Measurements from ENCODE around the gene BRCA2. TPM values are rescaled to one million over a fixed set of nuclear protein-coding genes. Genes with fewer than 3 reads are reported as not detected.
A peak's percentile ranks its signal among the peaks of the same experiment; 100 is the strongest.

The BRCA2 gene
- total RNA-seq, 1 donor from 2014 or later = 3.4 TPM

GRCh38 chr13:32381539-32381938, 66.2 kb downstream of the BRCA2 start:
- DNase-seq (ENCODE audit: low read depth) = peak; percentile 1
- no peaks in the 10 kb centered on the region for H3K9me3 ChIP-seq (ENCODE audit: insufficient read depth, low read depth, low read length)
- no peak overlapping the region for H3K4me3 ChIP-seq (ENCODE audit: insufficient read depth, low read depth, low read length)
- Mint-ChIP-seq H3K4me1 (ENCODE audit: low read depth, unreplicated experiment) (no peaks in the 10 kb centered on the region), H3K27ac (ENCODE audit: unreplicated experiment) (no peak overlapping the region), H3K9me3 (ENCODE audit: unreplicated experiment) (no peaks in the 10 kb centered on the region), H3K36me3 (ENCODE audit: low read depth, unreplicated experiment) (no peaks in the 10 kb centered on the region), H3K27me3 (ENCODE audit: low read depth, unreplicated experiment) (no peaks in the 10 kb centered on the region), H3K4me3 (ENCODE audit: unreplicated experiment) (no peak overlapping the region)
- FAIRE-seq = no peak
- no peak overlapping the region for H3K27ac ChIP-seq (ENCODE audit: low read depth, low read length)
- TF ChIP-seq CTCF (IDR thresholded peaks at IDR 0.05; ENCODE audit: insufficient read depth, low read depth, low read length) (peak; percentile 15), EZH2 (IDR thresholded peaks at IDR 0.05; ENCODE audit: insufficient read depth, low read length) (no peak)
- H3K9ac ChIP-seq (ENCODE audit: low read length) = no peak overlapping the region
- H3K27me3 ChIP-seq (ENCODE audit: insufficient read depth, low read length) = no peaks in the 10 kb centered on the region
- peaks cover 3% of the 10 kb centered on the region for H3K36me3 ChIP-seq (ENCODE audit: insufficient read depth, low read length)
- no peaks in the 10 kb centered on the region for H3K4me1 ChIP-seq (ENCODE audit: insufficient read depth, low read length)
- H4K20me1 ChIP-seq (ENCODE audit: insufficient read depth, low read length) = no peaks in the 10 kb centered on the region
- peak overlapping the region; percentile 38 for H2AFZ ChIP-seq (ENCODE audit: low read depth, low read length)
- H3K79me2 ChIP-seq (ENCODE audit: insufficient read depth, low read length) = no peaks in the 10 kb centered on the region
- H3K4me2 ChIP-seq (ENCODE audit: low read length) = no peak overlapping the region

DNA sequence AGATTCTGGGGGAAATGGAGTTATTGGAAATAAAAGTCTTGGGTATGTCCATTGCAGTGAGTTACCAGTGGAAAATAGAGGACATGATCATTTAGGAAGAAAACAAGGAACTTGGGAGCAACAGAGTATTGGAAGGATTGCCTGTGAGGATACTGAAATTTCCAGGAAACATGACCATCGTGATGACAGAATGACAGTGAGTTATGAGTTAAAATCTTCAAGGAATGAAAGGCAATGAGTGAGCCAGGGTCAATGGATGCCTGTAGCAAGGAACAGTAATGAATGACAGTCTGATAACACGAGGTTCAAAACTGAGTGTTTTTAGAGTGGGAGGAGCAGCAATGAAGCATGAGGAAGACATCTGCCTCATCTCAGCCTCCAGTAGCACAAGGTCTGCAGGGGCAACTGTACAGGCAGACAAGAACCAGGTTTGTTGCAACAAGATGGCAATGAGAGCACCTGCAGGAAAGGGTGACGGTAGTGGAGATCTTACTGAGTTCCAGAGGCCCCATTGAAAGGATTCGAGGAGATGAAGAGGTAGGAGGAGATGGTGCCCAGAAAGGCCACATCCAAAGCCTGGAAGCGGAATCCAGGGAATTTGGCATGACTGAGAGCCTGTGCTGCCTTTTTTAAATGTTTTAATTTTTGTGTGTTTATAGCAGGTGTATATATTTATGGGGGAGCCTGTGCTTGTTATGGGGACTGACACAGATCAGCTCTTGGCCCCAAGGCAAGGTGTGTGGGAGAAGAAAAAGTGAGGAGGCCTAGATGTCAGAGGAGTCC, 68.7 kb downstream of the BRCA2 start:
- DNase-seq (ENCODE audit: low read depth) = no peak

More for the DNA sequence above, 68.7 kb downstream of the BRCA2 start:
- peaks cover 3% of the 10 kb centered on the region for H3K36me3 ChIP-seq (ENCODE audit: insufficient read depth, low read length)
- no peak overlapping the region for H3K4me3 ChIP-seq (ENCODE audit: insufficient read depth, low read depth, low read length)
- TF ChIP-seq EZH2 (IDR thresholded peaks at IDR 0.05; ENCODE audit: insufficient read depth, low read length) = no peak
- no peak for TF ChIP-seq CTCF (IDR thresholded peaks at IDR 0.05; ENCODE audit: insufficient read depth, low read depth, low read length)
- no peak for FAIRE-seq
- Mint-ChIP-seq H3K27me3 (ENCODE audit: low read depth, unreplicated experiment) (no peaks in the 10 kb centered on the region), H3K9me3 (ENCODE audit: unreplicated experiment) (no peaks in the 10 kb centered on the region), H3K4me3 (ENCODE audit: unreplicated experiment) (no peak overlapping the region), H3K36me3 (ENCODE audit: low read depth, unreplicated experiment) (no peaks in the 10 kb centered on the region), H3K4me1 (ENCODE audit: low read depth, unreplicated experiment) (no peaks in the 10 kb centered on the region), H3K27ac (ENCODE audit: unreplicated experiment) (no peak overlapping the region)
- no peaks in the 10 kb centered on the region for H4K20me1 ChIP-seq (ENCODE audit: insufficient read depth, low read length)
- no peaks in the 10 kb centered on the region for H3K27me3 ChIP-seq (ENCODE audit: insufficient read depth, low read length)
- no peak overlapping the region for H3K9ac ChIP-seq (ENCODE audit: low read length)
- no peaks in the 10 kb centered on the region for H3K4me1 ChIP-seq (ENCODE audit: insufficient read depth, low read length)
- H3K79me2 ChIP-seq (ENCODE audit: insufficient read depth, low read length) = no peaks in the 10 kb centered on the region
- H3K9me3 ChIP-seq (ENCODE audit: insufficient read depth, low read depth, low read length) = no peaks in the 10 kb centered on the region
- no peak overlapping the region for H3K27ac ChIP-seq (ENCODE audit: low read depth, low read length)
- no peak overlapping the region for H3K4me2 ChIP-seq (ENCODE audit: low read length)
- H2AFZ ChIP-seq (ENCODE audit: low read depth, low read length) = no peak overlapping the region
